K562 (cell line): ENCODE measurements around the gene PRRC2A. TPM values are rescaled to one million over a fixed set of nuclear protein-coding genes. Genes with fewer than 3 reads are reported as not detected.

Experiments used
- BRD4 ChIP-seq: fragments of 200-600 bp; sonication (generic); IDR thresholded peaks from 2 replicates; pipeline ENCODE4 v1.6.1; 2017; ENCODE audit warnings: inconsistent platforms
- E2F5 ChIP-seq: sonication (generic); formaldehyde crosslinking; IDR thresholded peaks from 2 replicates; pipeline ENCODE4 v1.8.0; 2022; ENCODE audit warnings: mild to moderate bottlenecking, missing genetic modification reagents
- ERF ChIP-seq: fragments of 450-650 bp; formaldehyde crosslinking; IDR thresholded peaks from 2 replicates; pipeline ENCODE4 v1.4.0; 2020; ENCODE audit warnings: mild to moderate bottlenecking, mixed read lengths
- HDGF ChIP-seq: fragments of 450-650 bp; IDR thresholded peaks from 2 replicates; pipeline ENCODE4 v1.6.1; 2016
- JUNB ChIP-seq: fragments of 450-650 bp; formaldehyde crosslinking; conservative IDR thresholded peaks from 2 replicates; pipeline ENCODE4 v1.4.0; 2020; ENCODE audit warnings: mild to moderate bottlenecking
- KAT2B ChIP-seq: IDR thresholded peaks from one replicate; pipeline ENCODE4 v1.6.1; 2012; ENCODE audit warnings: low read depth, mild to moderate bottlenecking, control low read depth, inconsistent platforms, low read length, moderate library complexity
- KAT7 ChIP-seq: sonication (generic); formaldehyde crosslinking; IDR thresholded peaks from 2 replicates; pipeline ENCODE4 v1.8.0; 2022; ENCODE audit warnings: missing genetic modification reagents, mild to moderate bottlenecking, borderline replicate concordance
- MAZ ChIP-seq, 2 experiments: fragments of 450-650 bp in 1 of 2; sonication (generic) in 1 of 2; formaldehyde crosslinking; IDR thresholded peaks in 1 of 2; conservative IDR thresholded peaks in 1 of 2; 2 replicates each; pipeline versions ENCODE4 v1.4.0 to v1.5.0; 2020; ENCODE audit warnings: mild to moderate bottlenecking in 1 of 2, missing genetic modification reagents in 1 of 2
- NCOA1 ChIP-seq: fragments of 450-650 bp; IDR thresholded peaks from 2 replicates; pipeline ENCODE4 v1.6.1; 2016; ENCODE audit warnings: low read depth
- NFE2 ChIP-seq: IDR thresholded peaks from 2 replicates; pipeline ENCODE4 v1.6.1; 2014; ENCODE audit warnings: antibody characterized with exemption, low read depth
- NKRF ChIP-seq: fragments of 450-650 bp; IDR thresholded peaks from 2 replicates; pipeline ENCODE4 v1.6.1; 2016; ENCODE audit warnings: borderline replicate concordance
- PHB ChIP-seq: fragments of 250-450 bp; sonication (Bioruptor Pico); IDR thresholded peaks from 2 replicates; pipeline ENCODE4 v1.5.0; 2021
- PTBP1 ChIP-seq: fragments of 200-400 bp; formaldehyde crosslinking; IDR thresholded peaks from 2 replicates; pipeline ENCODE4 v1.6.1; 2017; ENCODE audit warnings: low read depth, low read length
- SIX5 ChIP-seq, 2 experiments: IDR thresholded peaks; 2 replicates each; pipeline ENCODE4 v1.6.1; 2011; ENCODE audit warnings: low read length in 2 of 2, borderline replicate concordance in 1 of 2, low read depth in 1 of 2, mild to moderate bottlenecking in 1 of 2, moderate library complexity in 1 of 2; ENCODE audit not compliant: insufficient read depth in 1 of 2
- SREBF1 ChIP-seq: fragments of 150-350 bp; IDR thresholded peaks from 2 replicates; pipeline ENCODE4 v1.6.1; 2014; ENCODE audit warnings: antibody characterized with exemption, low read depth, low read length, borderline replicate concordance
- TFAP4 ChIP-seq: sonication (generic); formaldehyde crosslinking; IDR thresholded peaks from 2 replicates; pipeline ENCODE4 v1.8.0; 2022; ENCODE audit warnings: missing genetic modification reagents, mild to moderate bottlenecking, moderate library complexity, borderline replicate concordance
- YY1 ChIP-seq, 3 experiments: IDR thresholded peaks; 2 replicates each; pipeline ENCODE4 v1.6.1; 2011; ENCODE audit warnings: low read length in 2 of 3, mild to moderate bottlenecking in 2 of 3, moderate library complexity in 2 of 3, borderline replicate concordance in 1 of 3, control low read depth in 1 of 3, low read depth in 1 of 3; ENCODE audit not compliant: insufficient read depth in 3 of 3, insufficient replicate concordance in 2 of 3, control insufficient read depth in 1 of 3, insufficient read length in 1 of 3; ENCODE audit errors: extremely low read depth in 1 of 3
- ZNF263 ChIP-seq: sonication (generic); formaldehyde crosslinking; IDR thresholded peaks from 2 replicates; pipeline ENCODE4 v1.8.0; 2022; ENCODE audit warnings: mild to moderate bottlenecking, missing genetic modification reagents, borderline replicate concordance
- ZNF644 ChIP-seq: fragments of 200-800 bp; sonication (Bioruptor generic); IDR thresholded peaks from 2 replicates; pipeline ENCODE4 v1.6.1; 2016; ENCODE audit warnings: low read depth, missing genetic modification characterization, missing compliant biosample characterization
- ZNF707 ChIP-seq: fragments of 250-450 bp; sonication (Bioruptor Pico); conservative IDR thresholded peaks from 2 replicates; pipeline ENCODE4 v1.8.0; 2022; ENCODE audit warnings: inconsistent platforms, mild to moderate bottlenecking, moderate library complexity
- ZNF76 ChIP-seq: fragments of 250-450 bp; sonication (Bioruptor Pico); IDR thresholded peaks from 2 replicates; pipeline ENCODE4 v1.4.0; 2020; ENCODE audit warnings: mild to moderate bottlenecking, moderate library complexity, borderline replicate concordance
- polyA plus RNA-seq, 8 experiments: library from polyadenylated mRNA; depleted of rRNA in 4 of 8; stranded (reverse) in 5 of 8; unstranded in 3 of 8; fragments of >200 nt; fragmentation: Nextera tagmentation in 2 of 8; fragmentation: Illumina TruSeq in 1 of 8; extraction: Ambion mirVana in 2 of 8; extraction: Trizol in 1 of 8; gene quantifications; 2 replicates each; pipeline versions ENCODE4 v1.2.1 to v1.2.3, GENCODE V29; 2011 to 2014; ENCODE audit warnings: inconsistent platforms in 1 of 8, missing spikeins in 1 of 8
- total RNA-seq, 7 experiments: library from RNA; depleted of rRNA in 6 of 7; stranded (reverse); fragments of >200 nt in 6 of 7; fragmentation: Illumina TruSeq in 2 of 7; extraction: Trizol in 2 of 7; gene quantifications; 2 replicates each; pipeline versions ENCODE4 v1.2.1 to v1.2.3, GENCODE V29; 2011 to 2021; ENCODE audit warnings: low replicate concordance in 1 of 7

Gene PRRC2A
- total and polyA plus RNA-seq, 9 of the 15 experiments (the other 6 are each of a cell fraction or from before 2014, with no cell fraction given): 1.0 to 332 (median 63.0) TPM

DNA sequence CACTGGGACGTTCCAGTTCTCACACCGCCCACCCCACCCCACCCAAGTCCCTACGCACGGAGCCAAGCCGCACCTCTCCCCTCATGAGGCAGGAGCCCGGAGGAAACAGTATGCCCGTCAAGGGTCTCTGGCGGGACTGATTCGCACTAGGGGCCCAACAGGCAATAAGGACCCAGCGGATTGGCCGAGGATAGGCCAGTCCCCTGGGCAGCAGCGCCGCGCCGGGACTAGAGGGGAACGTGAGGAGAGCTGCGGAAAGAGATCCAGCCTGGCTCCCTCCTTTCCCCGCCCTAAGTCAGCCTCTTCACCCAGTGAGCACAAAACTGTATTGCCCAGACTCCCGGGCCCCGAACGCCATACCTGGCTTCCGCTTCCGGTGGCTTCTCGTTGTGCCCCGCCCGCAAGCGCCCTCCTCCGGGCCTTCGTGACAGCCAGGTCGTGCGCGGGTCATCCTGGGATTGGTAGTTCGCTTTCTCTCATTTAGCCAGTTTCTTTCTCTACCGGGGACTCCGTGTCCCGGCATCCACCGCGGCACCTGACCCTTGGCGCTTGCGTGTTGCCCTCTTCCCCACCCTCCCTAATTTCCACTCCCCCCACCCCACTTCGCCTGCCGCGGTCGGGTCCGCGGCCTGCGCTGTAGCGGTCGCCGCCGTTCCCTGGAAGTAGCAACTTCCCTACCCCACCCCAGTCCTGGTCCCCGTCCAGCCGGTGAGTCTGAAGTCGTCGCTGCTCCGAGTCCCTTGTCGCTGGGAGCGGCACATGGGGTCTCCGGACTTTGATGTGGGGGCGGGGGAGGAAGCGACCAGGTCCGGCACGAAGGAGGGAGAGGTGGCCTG, 45.2 kb downstream of the PRRC2A start, which contains the start of gene CSNK2B (continued):
- TF ChIP-seq MAZ (CRISPR knock-in tag; conservative IDR thresholded peaks at IDR 0.05 in 1 of 2, IDR thresholded peaks at IDR 0.05 in 1 of 2): peak; percentile 99
- TF ChIP-seq ZNF644 (tag): peak; percentile 95
- no peak; the same call in 1 of the 2 replicates for TF ChIP-seq BRD4
- TF ChIP-seq NFE2: peak; percentile 56; the same call in 1 of the 2 replicates
- TF ChIP-seq PHB (CRISPR knock-in tag): peak; percentile 96
- TF ChIP-seq NCOA1: peak; percentile 27; the same call in 1 of the 2 replicates
- peak; percentile 88; the same call in 1 of the 2 replicates for TF ChIP-seq ERF (CRISPR knock-in tag)
- no peak; the same call in none of the 2 replicates for TF ChIP-seq E2F5 (CRISPR knock-in tag)
- peak; percentile 54; the same call in 1 of the 2 replicates for TF ChIP-seq HDGF
- peak; percentile 97 for TF ChIP-seq NKRF
- TF ChIP-seq ZNF707 (CRISPR knock-in tag): 0 out of 2 replicates have a peak, but pooled peaks have one; percentile 19
- peak; percentile 61 for TF ChIP-seq KAT2B
- peak; percentile 31; the same call in 1 of the 2 replicates for TF ChIP-seq ZNF76 (CRISPR knock-in tag)
- peak; percentile 81 for TF ChIP-seq TFAP4 (CRISPR knock-in tag)
- peak; percentile 57 for TF ChIP-seq ZNF263
- TF ChIP-seq SREBF1: peak; percentile 78; the same call in 1 of the 2 replicates
- 0 out of 2 replicates have a peak, but pooled peaks have one; percentile 23 for TF ChIP-seq JUNB (CRISPR knock-in tag)
- peak; percentile 80; the same call in 1 of the 2 replicates for TF ChIP-seq PTBP1
- peak; percentile 24 to 89 (median 86) for TF ChIP-seq YY1 (IDR thresholded peaks at IDR 0.05; ENCODE audit: borderline replicate concordance in 1 of 3, control insufficient read depth in 1 of 3, extremely low read depth in 1 of 3, insufficient read depth in 3 of 3, insufficient read length in 1 of 3, insufficient replicate concordance in 2 of 3, low read depth in 1 of 3, low read length in 2 of 3)
- TF ChIP-seq KAT7 (CRISPR knock-in tag): 0 out of 2 replicates have a peak, but pooled peaks have one; percentile 89
- TF ChIP-seq SIX5 (IDR thresholded peaks at IDR 0.05; ENCODE audit: borderline replicate concordance in 1 of 2, insufficient read depth in 1 of 2, low read depth in 1 of 2, low read length in 2 of 2): peak; percentile 95 to 97
